K562 (cell line): Measurements from ENCODE around the gene OR52B6. TPM values are rescaled to one million over a fixed set of nuclear protein-coding genes. Genes with fewer than 3 reads are reported as not detected.
A peak's percentile ranks its signal among the peaks of the same experiment; 100 is the strongest.

Source experiments
- CEBPG ChIP-seq, 3 experiments: fragments of 200-800 bp in 1 of 3; sonication (Bioruptor generic) in 1 of 3; sonication (generic) in 1 of 3; formaldehyde crosslinking in 1 of 3; IDR thresholded peaks in 2 of 3; conservative IDR thresholded peaks in 1 of 3; 2 replicates each; pipeline versions ENCODE4 v1.6.1 to v1.8.0; 2016 to 2022; ENCODE audit warnings: missing compliant biosample characterization in 2 of 3, missing genetic modification characterization in 2 of 3, mild to moderate bottlenecking in 1 of 3, missing genetic modification reagents in 1 of 3
- EP300 ChIP-seq: IDR thresholded peaks from 2 replicates; pipeline ENCODE4 v1.6.1; 2012; ENCODE audit warnings: low read length, improper control_type of control experiment
- EP400 ChIP-seq: fragments of 450-650 bp; IDR thresholded peaks from 2 replicates; pipeline ENCODE4 v1.6.1; 2017; ENCODE audit warnings: antibody characterized with exemption, mild to moderate bottlenecking, moderate library complexity
- FOXK1 ChIP-seq: sonication (generic); formaldehyde crosslinking; IDR thresholded peaks from 2 replicates; pipeline ENCODE4 v1.8.0; 2022; ENCODE audit warnings: missing genetic modification reagents, mild to moderate bottlenecking, borderline replicate concordance
- GTF2A2 ChIP-seq: IDR thresholded peaks from 2 replicates; pipeline ENCODE4 v1.6.1; 2016; ENCODE audit warnings: mild to moderate bottlenecking, missing genetic modification characterization, missing compliant biosample characterization
- HNRNPUL1 ChIP-seq: fragments of 200-400 bp; formaldehyde crosslinking; IDR thresholded peaks from 2 replicates; pipeline ENCODE4 v1.6.1; 2017; ENCODE audit warnings: low read length
- MBD2 ChIP-seq: sonication (generic); IDR thresholded peaks from 2 replicates; pipeline ENCODE4 v1.6.1; 2016; ENCODE audit warnings: low read depth, borderline replicate concordance
- OTX1 ChIP-seq: fragments of 450-650 bp; formaldehyde crosslinking; IDR thresholded peaks from 2 replicates; pipeline ENCODE4 v1.4.0; 2022; ENCODE audit warnings: mild to moderate bottlenecking
- POLR3A ChIP-seq: IDR thresholded peaks from 2 replicates; pipeline ENCODE4 v1.6.1; 2011; ENCODE audit warnings: borderline replicate concordance, mild to moderate bottlenecking, moderate library complexity; ENCODE audit not compliant: insufficient read length, insufficient read depth; ENCODE audit errors: extremely low read depth
- PURB ChIP-seq: sonication (generic); formaldehyde crosslinking; IDR thresholded peaks from 2 replicates; pipeline ENCODE4 v1.9.0; 2021; ENCODE audit warnings: low read depth, mild to moderate bottlenecking, missing genetic modification reagents
- SLC30A9 ChIP-seq: fragments of 250-450 bp; sonication (Bioruptor Pico); IDR thresholded peaks from 2 replicates; pipeline ENCODE4 v1.8.0; 2022; ENCODE audit warnings: mild to moderate bottlenecking, moderate library complexity
- SMAD3 ChIP-seq: fragments of 450-650 bp; formaldehyde crosslinking; conservative IDR thresholded peaks from 2 replicates; pipeline ENCODE4 v1.4.0; 2020; ENCODE audit warnings: mild to moderate bottlenecking
- TGIF2 ChIP-seq: sonication (generic); formaldehyde crosslinking; IDR thresholded peaks from 2 replicates; pipeline ENCODE4 v1.8.1; 2022; ENCODE audit warnings: mild to moderate bottlenecking, missing genetic modification reagents, moderate library complexity
- ZNF41 ChIP-seq: fragments of 250-450 bp; sonication (Bioruptor Pico); conservative IDR thresholded peaks from 2 replicates; pipeline ENCODE4 v1.4.0; 2020; ENCODE audit warnings: mild to moderate bottlenecking
- ZNF589 ChIP-seq: fragments of 200-800 bp; sonication (Bioruptor generic); IDR thresholded peaks from 2 replicates; pipeline ENCODE4 v1.6.1; 2016; ENCODE audit warnings: low read depth, missing genetic modification characterization, missing compliant biosample characterization
- ZNF778 ChIP-seq: fragments of 450-650 bp; formaldehyde crosslinking; IDR thresholded peaks from 2 replicates; pipeline ENCODE4 v1.4.0; 2020; ENCODE audit warnings: mild to moderate bottlenecking, moderate library complexity
- ZNF785 ChIP-seq: fragments of 250-450 bp; sonication (Bioruptor Pico); IDR thresholded peaks from 2 replicates; pipeline ENCODE4 v1.4.0; 2020; ENCODE audit warnings: mild to moderate bottlenecking
- polyA plus RNA-seq, 8 experiments: library from polyadenylated mRNA; depleted of rRNA in 4 of 8; stranded (reverse) in 5 of 8; unstranded in 3 of 8; fragments of >200 nt; fragmentation: Nextera tagmentation in 2 of 8; fragmentation: Illumina TruSeq in 1 of 8; extraction: Ambion mirVana in 2 of 8; extraction: Trizol in 1 of 8; gene quantifications; 2 replicates each; pipeline versions ENCODE4 v1.2.1 to v1.2.3, GENCODE V29; 2011 to 2014; ENCODE audit warnings: inconsistent platforms in 1 of 8, missing spikeins in 1 of 8
- total RNA-seq, 7 experiments: library from RNA; depleted of rRNA in 6 of 7; stranded (reverse); fragments of >200 nt in 6 of 7; fragmentation: Illumina TruSeq in 2 of 7; extraction: Trizol in 2 of 7; gene quantifications; 2 replicates each; pipeline versions ENCODE4 v1.2.1 to v1.2.3, GENCODE V29; 2011 to 2021; ENCODE audit warnings: low replicate concordance in 1 of 7
- TF ChIP-seq, protein P1 (sequence below): sonication (generic); formaldehyde crosslinking; IDR thresholded peaks from 2 replicates; pipeline ENCODE4 v1.8.0; 2022; ENCODE audit warnings: mild to moderate bottlenecking, missing genetic modification reagents
- TF ChIP-seq, protein P2 (sequence below): sonication (generic); formaldehyde crosslinking; IDR thresholded peaks from 2 replicates; pipeline ENCODE4 v1.8.1; 2023; ENCODE audit warnings: mild to moderate bottlenecking, missing genetic modification reagents
- TF ChIP-seq, protein P3 (sequence below): fragments of 250-450 bp; sonication (Bioruptor Pico); IDR thresholded peaks from 2 replicates; pipeline ENCODE4 v1.4.0; 2020; ENCODE audit warnings: mild to moderate bottlenecking, moderate library complexity
- TF ChIP-seq, protein P4 (sequence below): fragments of 450-650 bp; IDR thresholded peaks from 2 replicates; pipeline ENCODE4 v1.6.1; 2017; ENCODE audit warnings: mild to moderate bottlenecking, moderate library complexity
- TF ChIP-seq, protein P5 (sequence below): fragments of 250-450 bp; sonication (Bioruptor Pico); IDR thresholded peaks from 2 replicates; pipeline ENCODE4 v1.8.0; 2021; ENCODE audit warnings: moderate library complexity, mild to moderate bottlenecking, inconsistent platforms

Gene OR52B6
- total and polyA plus RNA-seq, 9 of the 15 experiments (the other 6 are each of a cell fraction or from before 2014, with no cell fraction given): not detected

DNA sequence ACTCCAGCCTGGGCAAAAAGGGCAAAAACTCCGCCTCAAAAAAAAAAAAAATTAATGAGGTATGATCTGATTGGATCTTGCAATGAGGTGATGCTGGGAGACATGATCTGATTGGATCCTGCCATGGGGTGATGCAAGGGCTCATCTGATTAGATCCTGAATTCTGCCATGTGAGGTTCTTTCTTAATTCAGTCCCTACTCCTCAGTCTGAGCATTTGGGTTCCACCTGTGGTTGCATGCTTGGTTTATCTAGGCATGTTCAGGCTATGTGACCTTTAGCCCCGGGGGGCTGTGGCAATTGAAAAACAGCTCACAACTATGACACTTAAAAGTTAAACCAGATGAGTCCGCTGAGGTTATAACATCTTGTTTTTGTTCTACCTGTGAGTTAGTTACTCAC, 10.9 kb downstream of the OR52B6 start (continued):
- TF ChIP-seq SLC30A9 (no peak), TGIF2 (CRISPR knock-in tag) (no peak), EP400 (peak; percentile 24; the same call in 1 of the 2 replicates), ZNF778 (CRISPR knock-in tag) (no peak), HNRNPUL1 (no peak), ZNF589 (CRISPR knock-in tag) (no peak), ZNF785 (CRISPR knock-in tag) (no peak), EP300 (peak; percentile 52; the same call in 1 of the 2 replicates), SMAD3 (no peak), CEBPG (CRISPR knock-in tag; IDR thresholded peaks at IDR 0.05) (peak; percentile 80), CEBPG (tag; conservative IDR thresholded peaks at IDR 0.05 in 1 of 2, IDR thresholded peaks at IDR 0.05 in 1 of 2) (peak in 1 of 2 experiments; percentile 47; a peak in 1 of 4 replicates), PURB (no peak), FOXK1 (CRISPR knock-in tag) (no peak), ZNF41 (CRISPR knock-in tag) (no peak), POLR3A (no peak), OTX1 (no peak), MBD2 (no peak), GTF2A2 (tag) (no peak)
- TF ChIP-seq, protein P1, sequence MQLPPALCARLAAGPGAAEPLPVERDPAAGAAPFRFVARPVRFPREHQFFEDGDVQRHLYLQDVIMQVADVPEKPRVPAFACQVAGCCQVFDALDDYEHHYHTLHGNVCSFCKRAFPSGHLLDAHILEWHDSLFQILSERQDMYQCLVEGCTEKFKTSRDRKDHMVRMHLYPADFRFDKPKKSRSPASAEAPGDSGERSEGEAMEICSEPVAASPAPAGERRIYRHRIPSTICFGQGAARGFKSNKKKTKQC: no peak
- TF ChIP-seq, protein P2, sequence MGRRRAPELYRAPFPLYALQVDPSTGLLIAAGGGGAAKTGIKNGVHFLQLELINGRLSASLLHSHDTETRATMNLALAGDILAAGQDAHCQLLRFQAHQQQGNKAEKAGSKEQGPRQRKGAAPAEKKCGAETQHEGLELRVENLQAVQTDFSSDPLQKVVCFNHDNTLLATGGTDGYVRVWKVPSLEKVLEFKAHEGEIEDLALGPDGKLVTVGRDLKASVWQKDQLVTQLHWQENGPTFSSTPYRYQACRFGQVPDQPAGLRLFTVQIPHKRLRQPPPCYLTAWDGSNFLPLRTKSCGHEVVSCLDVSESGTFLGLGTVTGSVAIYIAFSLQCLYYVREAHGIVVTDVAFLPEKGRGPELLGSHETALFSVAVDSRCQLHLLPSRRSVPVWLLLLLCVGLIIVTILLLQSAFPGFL (CRISPR knock-in tag): no peak
- TF ChIP-seq, protein P3, sequence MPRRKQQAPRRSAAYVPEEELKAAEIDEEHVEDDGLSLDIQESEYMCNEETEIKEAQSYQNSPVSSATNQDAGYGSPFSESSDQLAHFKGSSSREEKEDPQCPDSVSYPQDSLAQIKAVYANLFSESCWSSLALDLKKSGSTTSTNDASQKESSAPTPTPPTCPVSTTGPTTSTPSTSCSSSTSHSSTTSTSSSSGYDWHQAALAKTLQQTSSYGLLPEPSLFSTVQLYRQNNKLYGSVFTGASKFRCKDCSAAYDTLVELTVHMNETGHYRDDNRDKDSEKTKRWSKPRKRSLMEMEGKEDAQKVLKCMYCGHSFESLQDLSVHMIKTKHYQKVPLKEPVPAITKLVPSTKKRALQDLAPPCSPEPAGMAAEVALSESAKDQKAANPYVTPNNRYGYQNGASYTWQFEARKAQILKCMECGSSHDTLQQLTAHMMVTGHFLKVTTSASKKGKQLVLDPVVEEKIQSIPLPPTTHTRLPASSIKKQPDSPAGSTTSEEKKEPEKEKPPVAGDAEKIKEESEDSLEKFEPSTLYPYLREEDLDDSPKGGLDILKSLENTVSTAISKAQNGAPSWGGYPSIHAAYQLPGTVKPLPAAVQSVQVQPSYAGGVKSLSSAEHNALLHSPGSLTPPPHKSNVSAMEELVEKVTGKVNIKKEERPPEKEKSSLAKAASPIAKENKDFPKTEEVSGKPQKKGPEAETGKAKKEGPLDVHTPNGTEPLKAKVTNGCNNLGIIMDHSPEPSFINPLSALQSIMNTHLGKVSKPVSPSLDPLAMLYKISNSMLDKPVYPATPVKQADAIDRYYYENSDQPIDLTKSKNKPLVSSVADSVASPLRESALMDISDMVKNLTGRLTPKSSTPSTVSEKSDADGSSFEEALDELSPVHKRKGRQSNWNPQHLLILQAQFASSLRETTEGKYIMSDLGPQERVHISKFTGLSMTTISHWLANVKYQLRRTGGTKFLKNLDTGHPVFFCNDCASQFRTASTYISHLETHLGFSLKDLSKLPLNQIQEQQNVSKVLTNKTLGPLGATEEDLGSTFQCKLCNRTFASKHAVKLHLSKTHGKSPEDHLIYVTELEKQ (CRISPR knock-in tag): no peak
- TF ChIP-seq, protein P4, sequence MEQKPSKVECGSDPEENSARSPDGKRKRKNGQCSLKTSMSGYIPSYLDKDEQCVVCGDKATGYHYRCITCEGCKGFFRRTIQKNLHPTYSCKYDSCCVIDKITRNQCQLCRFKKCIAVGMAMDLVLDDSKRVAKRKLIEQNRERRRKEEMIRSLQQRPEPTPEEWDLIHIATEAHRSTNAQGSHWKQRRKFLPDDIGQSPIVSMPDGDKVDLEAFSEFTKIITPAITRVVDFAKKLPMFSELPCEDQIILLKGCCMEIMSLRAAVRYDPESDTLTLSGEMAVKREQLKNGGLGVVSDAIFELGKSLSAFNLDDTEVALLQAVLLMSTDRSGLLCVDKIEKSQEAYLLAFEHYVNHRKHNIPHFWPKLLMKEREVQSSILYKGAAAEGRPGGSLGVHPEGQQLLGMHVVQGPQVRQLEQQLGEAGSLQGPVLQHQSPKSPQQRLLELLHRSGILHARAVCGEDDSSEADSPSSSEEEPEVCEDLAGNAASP: no peak
- TF ChIP-seq, protein P5, sequence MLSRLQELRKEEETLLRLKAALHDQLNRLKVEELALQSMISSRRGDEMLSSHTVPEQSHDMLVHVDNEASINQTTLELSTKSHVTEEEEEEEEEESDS (CRISPR knock-in tag): no peak
